OCI-LY7 (cell line): ENCODE data around the gene MCRIP1. TPM values are rescaled to one million over a fixed set of nuclear protein-coding genes. Genes with fewer than 3 reads are reported as not detected.
A peak's percentile ranks its signal among the peaks of the same experiment; 100 is the strongest.

ENCODE experiments used
- BruUV-seq: library from RNA; stranded (reverse); fragments of 400-500 nt; replicated peaks from 2 replicates; lab custom pipeline; 2021; lab: Mats Ljungman, UMichigan
- CTCF ChIA-PET: fragments of 300-600 bp; sonication (Branson Sonifier 250); formaldehyde crosslinking; loops from one replicate; lab custom pipeline; 2022; ENCODE audit warnings: antibody characterized with exemption; ENCODE audit not compliant: unreplicated experiment; lab: Charles Lee
- POLR2A ChIA-PET: fragments of 300-600 bp; sonication (Branson Sonifier 250); formaldehyde crosslinking; loops from one replicate; lab custom pipeline; 2022; ENCODE audit warnings: antibody characterized with exemption; lab: Charles Lee
- DNase-seq: peaks from one replicate; pipeline ENCODE4 v3.0.0-alpha.2; 2015; ENCODE audit warnings: low spot score
- H2AFZ ChIP-seq: fragments of 200-600 bp; sonication (generic), shearing (Covaris generic); 2 replicates; pipeline ENCODE4 v1.6.1; 2014; ENCODE audit warnings: mild to moderate bottlenecking, antibody characterized with exemption, low read length, moderate library complexity
- H3K27ac ChIP-seq: fragments of 200-600 bp; sonication (generic); 2 replicates; pipeline ENCODE4 v1.5.1; 2014; ENCODE audit warnings: mixed run types, low read depth, mild to moderate bottlenecking, moderate library complexity, low read length, inconsistent platforms; ENCODE audit not compliant: poor library complexity, severe bottlenecking
- H3K36me3 ChIP-seq: fragments of 200-600 bp; sonication (generic); 2 replicates; pipeline ENCODE4 v1.6.1; 2014; ENCODE audit warnings: mild to moderate bottlenecking, antibody characterized with exemption, low read length, moderate library complexity, mixed read lengths; ENCODE audit not compliant: insufficient read depth
- H3K4me1 ChIP-seq: fragments of 200-600 bp; sonication (generic); 2 replicates; pipeline ENCODE4 v1.5.1; 2014; ENCODE audit warnings: mild to moderate bottlenecking, low read length; ENCODE audit not compliant: insufficient read depth, poor library complexity, severe bottlenecking
- H3K4me2 ChIP-seq: fragments of 200-600 bp; sonication (generic); 2 replicates; pipeline ENCODE4 v1.6.1; 2014; ENCODE audit warnings: mild to moderate bottlenecking, low read length
- H3K4me3 ChIP-seq: fragments of 200-600 bp; sonication (generic); 2 replicates; pipeline ENCODE4 v1.5.1; 2014; ENCODE audit warnings: mild to moderate bottlenecking, low read depth, low read length; ENCODE audit not compliant: poor library complexity, severe bottlenecking
- H3K79me2 ChIP-seq: fragments of 200-600 bp; sonication (generic); 2 replicates; pipeline ENCODE4 v1.6.1; 2016; ENCODE audit warnings: low read depth, mild to moderate bottlenecking, low read length, moderate library complexity, mixed read lengths; ENCODE audit not compliant: insufficient read depth
- H3K9me2 ChIP-seq: fragments of 200-600 bp; sonication (generic); 2 replicates; pipeline ENCODE4 v1.6.1; 2016; ENCODE audit warnings: mild to moderate bottlenecking, low read length, mixed read lengths; ENCODE audit not compliant: insufficient read depth
- H3K9me3 ChIP-seq: fragments of 200-600 bp; sonication (generic); 2 replicates; pipeline ENCODE4 v1.6.1; 2014; ENCODE audit warnings: mild to moderate bottlenecking, mixed run types, low read length, mixed read lengths
- H4K20me1 ChIP-seq: fragments of 200-600 bp; sonication (generic); 2 replicates; pipeline ENCODE4 v1.6.1; 2014; ENCODE audit warnings: mild to moderate bottlenecking, antibody characterized with exemption, low read length, moderate library complexity, mixed read lengths; ENCODE audit not compliant: insufficient read depth
- EZH2phosphoT487 ChIP-seq: fragments of 200-600 bp; sonication (generic); IDR thresholded peaks from 2 replicates; pipeline ENCODE4 v1.6.1; 2018; ENCODE audit warnings: low read depth, borderline replicate concordance, mild to moderate bottlenecking, mixed run types, antibody characterized with exemption, low read length, moderate library complexity, mixed read lengths
- intact Hi-C: fragments of 100-400 bp; cut with micrococcal nuclease; formaldehyde crosslinking; loops from one replicate; pipeline ENCODE4 v1.10.0; 2022; ENCODE audit not compliant: unreplicated experiment
- total RNA-seq, 2 experiments: library from RNA; depleted of rRNA in 1 of 2; stranded (reverse); fragments of >200 nt in 1 of 2; shearing (Covaris generic) in 1 of 2; gene quantifications; 2 replicates each; pipeline ENCODE4 v1.2.3, GENCODE V29; 2014 to 2022
- TF ChIP-seq, protein P1 (sequence below): fragments of 200-600 bp; sonication (generic); conservative IDR thresholded peaks from 2 replicates; pipeline ENCODE4 v1.5.1; 2014; ENCODE audit warnings: mild to moderate bottlenecking, antibody characterized with exemption, low read length, moderate library complexity, mixed read lengths

The MCRIP1 gene
- total RNA-seq, 2 experiments from 2014 or later, result 170 to 288 TPM

GRCh38 chr17:81869221-81870130, 36.4 kb upstream of the MCRIP1 start:
- H3K4me1 ChIP-seq, result peaks cover 64% of the 10 kb centered on the region

GRCh38 chr17:81868674-81869220, 35.7 kb upstream of the MCRIP1 start:
- BruUV-seq, result TSS peak; percentile 89
- DNase-seq, result peak; percentile 37
- CTCF ChIA-PET, result interaction anchor here (0.9 to 1.2 kb wide), 2 partner anchors 12 to 59 kb away, joined by 3 to 4 read pairs; no protein-coding TSS in a partner anchor
- no peak overlapping the region for H3K27ac ChIP-seq
- TF ChIP-seq, protein P1, sequence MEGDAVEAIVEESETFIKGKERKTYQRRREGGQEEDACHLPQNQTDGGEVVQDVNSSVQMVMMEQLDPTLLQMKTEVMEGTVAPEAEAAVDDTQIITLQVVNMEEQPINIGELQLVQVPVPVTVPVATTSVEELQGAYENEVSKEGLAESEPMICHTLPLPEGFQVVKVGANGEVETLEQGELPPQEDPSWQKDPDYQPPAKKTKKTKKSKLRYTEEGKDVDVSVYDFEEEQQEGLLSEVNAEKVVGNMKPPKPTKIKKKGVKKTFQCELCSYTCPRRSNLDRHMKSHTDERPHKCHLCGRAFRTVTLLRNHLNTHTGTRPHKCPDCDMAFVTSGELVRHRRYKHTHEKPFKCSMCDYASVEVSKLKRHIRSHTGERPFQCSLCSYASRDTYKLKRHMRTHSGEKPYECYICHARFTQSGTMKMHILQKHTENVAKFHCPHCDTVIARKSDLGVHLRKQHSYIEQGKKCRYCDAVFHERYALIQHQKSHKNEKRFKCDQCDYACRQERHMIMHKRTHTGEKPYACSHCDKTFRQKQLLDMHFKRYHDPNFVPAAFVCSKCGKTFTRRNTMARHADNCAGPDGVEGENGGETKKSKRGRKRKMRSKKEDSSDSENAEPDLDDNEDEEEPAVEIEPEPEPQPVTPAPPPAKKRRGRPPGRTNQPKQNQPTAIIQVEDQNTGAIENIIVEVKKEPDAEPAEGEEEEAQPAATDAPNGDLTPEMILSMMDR, result no peak
- TF ChIP-seq EZH2phosphoT487, result no peak
- peaks cover 64% of the 10 kb centered on the region for H3K4me1 ChIP-seq
- peaks cover 34% of the 10 kb centered on the region for H3K79me2 ChIP-seq
- no peaks in the 10 kb centered on the region for H3K9me3 ChIP-seq
- POLR2A ChIA-PET, result interaction anchor here (2.2 kb wide), 1 partner anchor 24 kb away, joined by 18 read pairs; no protein-coding TSS in a partner anchor
- peak overlapping the region; percentile 98 for H3K4me2 ChIP-seq
- intact Hi-C loops, result loop anchor here (1.0 kb wide), 1 partner anchor 43 kb away; the partner anchor contains the start of gene PCYT2
- H3K9me2 ChIP-seq, result no peaks in the 10 kb centered on the region
- peaks cover 70% of the 10 kb centered on the region for H3K36me3 ChIP-seq
- H2AFZ ChIP-seq, result no peak overlapping the region
- H3K4me3 ChIP-seq, result peak overlapping the region; percentile 97
- H4K20me1 ChIP-seq, result peaks cover 1% of the 10 kb centered on the region; the same call in 1 of the 2 replicates

More at GRCh38 chr17:81869221-81870130, 36.4 kb upstream of the MCRIP1 start:
- H3K36me3 ChIP-seq, result peaks cover 63% of the 10 kb centered on the region
- H3K9me3 ChIP-seq, result no peaks in the 10 kb centered on the region
- peaks cover 31% of the 10 kb centered on the region for H3K79me2 ChIP-seq
- peak; percentile 69 for DNase-seq
- POLR2A ChIA-PET, result interaction anchor here (0.9 to 2.2 kb wide), 2 partner anchors 24 to 48 kb away, joined by 4 to 18 read pairs; no protein-coding TSS in a partner anchor
- TF ChIP-seq EZH2phosphoT487, result no peak
- TF ChIP-seq, protein P1, result peak; percentile 94
- intact Hi-C loops, result loop anchor here (1.0 to 5.0 kb wide), 6 partner anchors 21 to 352 kb away; partner anchors contain the start of genes ALYREF, ANAPC11, DCXR and MAFG
- no TSS peak for BruUV-seq
- CTCF ChIA-PET, result interaction anchor here (0.9 to 1.2 kb wide), 2 partner anchors 11 to 59 kb away, joined by 3 to 4 read pairs; no protein-coding TSS in a partner anchor
- no peak overlapping the region for H2AFZ ChIP-seq
- H3K4me3 ChIP-seq, result peak overlapping the region; percentile 97
- H3K4me2 ChIP-seq, result peak overlapping the region; percentile 98
- no peaks in the 10 kb centered on the region for H3K9me2 ChIP-seq
- H3K27ac ChIP-seq, result peak overlapping the region; percentile 85
- H4K20me1 ChIP-seq, result no peaks in the 10 kb centered on the region
